PFSK-1 (cell line): ENCODE data around the gene IFT122.

Experiments
- FOXP2 ChIP-seq: optimal IDR thresholded peaks from 2 replicates; pipeline ENCODE3; 2011; ENCODE audit warnings: borderline replicate concordance, control low read depth, inconsistent platforms; ENCODE audit not compliant: insufficient read depth; ENCODE audit errors: extremely low read length, extremely low read depth
- POLR2AphosphoS5 ChIP-seq: IDR thresholded peaks from 2 replicates; pipeline ENCODE4 v1.6.1; 2012; ENCODE audit warnings: low read depth, mild to moderate bottlenecking, control low read depth, low read length, moderate library complexity
- SIN3A ChIP-seq: IDR thresholded peaks from 2 replicates; pipeline ENCODE4 v1.6.1; 2012; ENCODE audit warnings: mild to moderate bottlenecking, low read length, moderate library complexity, borderline replicate concordance; ENCODE audit not compliant: insufficient read depth
- TF ChIP-seq, protein P1 (sequence below), 2 experiments: IDR thresholded peaks; 2 replicates each; pipeline versions ENCODE4 v1.6.1 to v1.8.0; 2011 to 2012; ENCODE audit warnings: low read depth in 2 of 2, low read length in 2 of 2, control low read depth in 1 of 2, inconsistent platforms in 1 of 2, mild to moderate bottlenecking in 1 of 2, moderate library complexity in 1 of 2; ENCODE audit not compliant: insufficient read depth in 1 of 2

DNA sequence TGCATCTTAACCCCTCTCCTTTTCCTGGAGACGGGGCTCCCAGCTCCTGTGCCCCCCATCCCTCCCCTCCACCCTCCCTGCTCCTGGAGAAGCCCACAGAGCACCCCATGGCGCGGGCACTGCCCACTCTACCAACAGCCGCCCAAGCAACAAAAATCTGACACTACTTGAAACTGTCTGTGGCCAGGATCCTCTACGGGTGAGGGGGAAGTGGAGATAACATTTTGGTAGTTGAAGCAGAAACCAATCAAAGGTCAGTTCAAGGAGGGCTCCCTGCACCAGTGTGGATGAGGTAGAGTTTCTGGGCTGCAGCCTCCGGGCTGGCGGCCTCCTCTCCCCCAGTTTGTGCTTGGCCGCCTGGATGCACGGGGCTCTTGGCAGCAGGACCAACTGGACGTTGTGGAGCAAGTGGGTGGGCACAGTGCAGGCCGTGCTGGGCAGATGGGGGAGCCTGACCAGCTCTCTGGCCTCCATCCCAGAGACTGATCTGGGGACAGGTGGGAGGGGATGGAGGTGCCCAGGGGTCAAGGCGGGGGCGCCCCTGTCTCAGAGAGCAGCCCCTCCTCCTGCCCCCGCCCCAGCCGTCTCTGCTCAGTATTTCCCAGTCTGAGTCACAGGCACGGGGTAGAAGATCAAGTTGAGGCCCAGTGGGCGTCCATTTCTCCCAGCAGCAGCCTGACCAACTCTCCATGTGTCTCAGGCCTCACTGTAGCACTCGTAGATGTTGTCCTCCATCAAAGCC lies 115.8 kb downstream of the IFT122 start:
- TF ChIP-seq POLR2AphosphoS5, result no peak
- TF ChIP-seq, protein P1, sequence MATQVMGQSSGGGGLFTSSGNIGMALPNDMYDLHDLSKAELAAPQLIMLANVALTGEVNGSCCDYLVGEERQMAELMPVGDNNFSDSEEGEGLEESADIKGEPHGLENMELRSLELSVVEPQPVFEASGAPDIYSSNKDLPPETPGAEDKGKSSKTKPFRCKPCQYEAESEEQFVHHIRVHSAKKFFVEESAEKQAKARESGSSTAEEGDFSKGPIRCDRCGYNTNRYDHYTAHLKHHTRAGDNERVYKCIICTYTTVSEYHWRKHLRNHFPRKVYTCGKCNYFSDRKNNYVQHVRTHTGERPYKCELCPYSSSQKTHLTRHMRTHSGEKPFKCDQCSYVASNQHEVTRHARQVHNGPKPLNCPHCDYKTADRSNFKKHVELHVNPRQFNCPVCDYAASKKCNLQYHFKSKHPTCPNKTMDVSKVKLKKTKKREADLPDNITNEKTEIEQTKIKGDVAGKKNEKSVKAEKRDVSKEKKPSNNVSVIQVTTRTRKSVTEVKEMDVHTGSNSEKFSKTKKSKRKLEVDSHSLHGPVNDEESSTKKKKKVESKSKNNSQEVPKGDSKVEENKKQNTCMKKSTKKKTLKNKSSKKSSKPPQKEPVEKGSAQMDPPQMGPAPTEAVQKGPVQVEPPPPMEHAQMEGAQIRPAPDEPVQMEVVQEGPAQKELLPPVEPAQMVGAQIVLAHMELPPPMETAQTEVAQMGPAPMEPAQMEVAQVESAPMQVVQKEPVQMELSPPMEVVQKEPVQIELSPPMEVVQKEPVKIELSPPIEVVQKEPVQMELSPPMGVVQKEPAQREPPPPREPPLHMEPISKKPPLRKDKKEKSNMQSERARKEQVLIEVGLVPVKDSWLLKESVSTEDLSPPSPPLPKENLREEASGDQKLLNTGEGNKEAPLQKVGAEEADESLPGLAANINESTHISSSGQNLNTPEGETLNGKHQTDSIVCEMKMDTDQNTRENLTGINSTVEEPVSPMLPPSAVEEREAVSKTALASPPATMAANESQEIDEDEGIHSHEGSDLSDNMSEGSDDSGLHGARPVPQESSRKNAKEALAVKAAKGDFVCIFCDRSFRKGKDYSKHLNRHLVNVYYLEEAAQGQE (IDR thresholded peaks at IDR 0.05; ENCODE audit: insufficient read depth in 1 of 2, low read depth in 2 of 2, low read length in 2 of 2), result no peak
- no peak for TF ChIP-seq FOXP2
- TF ChIP-seq SIN3A, result no peak
